ENCODE measurements around the gene CDK5RAP3. TPM values are rescaled to one million over a fixed set of nuclear protein-coding genes. Genes with fewer than 3 reads are reported as not detected.

CDK5RAP3 gene
- total and polyA plus RNA-seq, 2 of the 13 experiments (the other 11 are each of a cell fraction or from before 2014, with no cell fraction given), result 128 to 154 TPM

DNA sequence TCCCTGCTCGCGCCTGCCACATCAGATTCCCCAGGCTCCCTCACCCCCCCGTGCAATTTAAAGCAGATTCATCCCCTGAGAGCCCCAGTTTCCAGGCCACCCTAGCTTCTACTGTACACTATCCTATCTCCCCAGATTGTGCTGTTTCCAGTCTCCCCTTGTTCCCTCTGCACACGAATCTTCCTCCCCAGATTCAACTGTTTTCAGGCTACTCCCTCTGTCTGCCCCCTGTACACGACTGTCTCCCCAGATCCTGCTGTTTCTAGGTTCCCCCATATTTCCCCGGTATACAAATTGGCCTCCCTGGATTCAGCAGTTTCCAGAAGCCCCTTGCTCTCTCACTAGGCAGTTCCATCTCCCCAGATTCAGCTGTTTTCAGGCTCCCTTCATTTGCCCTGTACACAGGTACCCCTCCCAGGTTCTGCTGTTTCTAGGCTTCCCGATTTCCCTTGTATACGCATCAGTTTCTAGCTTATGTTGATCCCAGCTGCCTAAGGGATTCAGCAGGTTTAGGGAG, 43.7 kb downstream of the CDK5RAP3 start:
- no peak overlapping the region for H3K27ac ChIP-seq (ENCODE audit: extremely low read length, insufficient read depth, low read length)
- peaks cover 10 to 46% of the 10 kb centered on the region in 2 experiments; a peak in 4 of 5 replicates for H3K27me3 ChIP-seq (ENCODE audit: control insufficient read depth in 1 of 2, insufficient read depth in 2 of 2, low read length in 2 of 2)
- ChIA-PET CTCF (ENCODE audit: low intra/inter-chr PET ratio, low total read pairs) (no interaction called here), POLR2A (no interaction called here)
- no TSS peak for BruUV-seq (replicated peaks)
- no peaks in the 10 kb centered on the region for H3K79me2 ChIP-seq (ENCODE audit: insufficient read depth, low read length)
- H3K9ac ChIP-seq (ENCODE audit: insufficient read depth, low read depth, low read length), result no peak overlapping the region
- TF ChIP-seq FOXO1 (CRISPR knock-in tag; IDR thresholded peaks at IDR 0.05) (no peak), RFXANK (CRISPR knock-in tag; IDR thresholded peaks at IDR 0.05) (no peak)
- in situ Hi-C loops (cut with HindIII; ENCODE audit: extremely low pct_ligation_motif_present, low pct_unique_long_range_greater_than_20kb), result loop anchor here (5.0 kb wide), 2 partner anchors 37 to 172 kb away; partner anchors contain the start of gene SCRN2
- ATAC-seq (no peak), DNase-seq (ENCODE audit: low spot score) (no peak), FAIRE-seq (no peak)
- H3K9me3 ChIP-seq (ENCODE audit: low read length), result no peaks in the 10 kb centered on the region
- H4K20me1 ChIP-seq (ENCODE audit: insufficient read depth, low read length), result no peaks in the 10 kb centered on the region; the same call in 1 of the 2 replicates
- WGBS (ENCODE audit: low lambda C conversion rate), result 2% methylated on average over 8 of the region's 8 CpGs
- intact Hi-C loops (cut with micrococcal nuclease; ENCODE audit: unreplicated experiment), result no loop called here
- H3K4me1 ChIP-seq (ENCODE audit: insufficient read depth, low read length), result peaks cover 12% of the 10 kb centered on the region
- H3K36me3 ChIP-seq (replicated peaks in 1 of 2; ENCODE audit: control insufficient read depth in 1 of 2, insufficient read depth in 2 of 2, low read length in 2 of 2), result no peaks in the 10 kb centered on the region
- H3K4me3 ChIP-seq (replicated peaks in 1 of 3; ENCODE audit: insufficient read depth in 1 of 3, low read depth in 2 of 3, low read length in 3 of 3), result no peak overlapping the region
- peak overlapping the region; percentile 47 for H2AFZ ChIP-seq (ENCODE audit: low read length)
- H3K4me2 ChIP-seq (ENCODE audit: low read depth, low read length), result no peak overlapping the region

DNA sequence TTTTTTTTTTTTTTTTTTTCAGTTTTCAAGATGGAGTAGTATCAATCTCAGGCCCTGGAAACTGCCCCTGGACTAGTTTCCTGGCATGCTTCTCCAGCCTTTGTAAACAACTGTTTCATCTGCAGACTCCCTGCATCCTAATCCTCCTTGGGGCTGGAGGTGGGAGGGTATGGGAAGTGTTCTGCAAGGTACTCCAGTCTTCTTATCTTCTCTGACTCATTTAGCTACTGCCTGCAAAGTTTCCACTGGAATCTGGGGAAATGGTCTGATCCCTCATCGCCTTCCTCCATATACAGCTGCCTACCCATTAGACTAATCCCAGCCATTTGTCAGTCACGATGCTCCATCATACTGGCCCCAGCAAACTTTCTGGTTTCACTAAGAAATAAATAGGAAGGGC, 45.2 kb downstream of the CDK5RAP3 start:
- peaks cover 11% of the 10 kb centered on the region for H3K4me1 ChIP-seq (ENCODE audit: insufficient read depth, low read length)
- H3K27me3 ChIP-seq (ENCODE audit: control insufficient read depth in 1 of 2, insufficient read depth in 2 of 2, low read length in 2 of 2), result peaks cover 10 to 49% of the 10 kb centered on the region in 2 experiments; a peak in 4 of 5 replicates
- H2AFZ ChIP-seq (ENCODE audit: low read length), result no peak overlapping the region
- POLR2A ChIA-PET, result no interaction called here
- CTCF ChIA-PET (ENCODE audit: low intra/inter-chr PET ratio, low total read pairs), result no interaction called here
- no peak overlapping the region for H3K27ac ChIP-seq (ENCODE audit: extremely low read length, insufficient read depth, low read length)
- H3K4me2 ChIP-seq (ENCODE audit: low read depth, low read length), result no peak overlapping the region
- no peaks in the 10 kb centered on the region for H3K79me2 ChIP-seq (ENCODE audit: insufficient read depth, low read length)
- ATAC-seq (no peak), FAIRE-seq (no peak), DNase-seq (ENCODE audit: low spot score) (no peak)
- H3K4me3 ChIP-seq (replicated peaks in 1 of 3; ENCODE audit: insufficient read depth in 1 of 3, low read depth in 2 of 3, low read length in 3 of 3), result no peak overlapping the region
- no TSS peak for BruUV-seq (replicated peaks)
- H3K9me3 ChIP-seq (ENCODE audit: low read length), result no peaks in the 10 kb centered on the region
- H4K20me1 ChIP-seq (ENCODE audit: insufficient read depth, low read length), result no peaks in the 10 kb centered on the region; the same call in 1 of the 2 replicates
- TF ChIP-seq IRF2 (CRISPR knock-in tag; IDR thresholded peaks at IDR 0.05), result no peak
- TF ChIP-seq LCORL (IDR thresholded peaks at IDR 0.05), result no peak
- no peak for TF ChIP-seq LCORL (CRISPR knock-in tag; IDR thresholded peaks at IDR 0.05)
- no peak for TF ChIP-seq NFYC (CRISPR knock-in tag; IDR thresholded peaks at IDR 0.05)
- no peak for TF ChIP-seq RFX3 (CRISPR knock-in tag; IDR thresholded peaks at IDR 0.05)
- TF ChIP-seq RARG (CRISPR knock-in tag; IDR thresholded peaks at IDR 0.05; ENCODE audit: low read depth), result no peak
- no peak for TF ChIP-seq NR3C1 (CRISPR knock-in tag; IDR thresholded peaks at IDR 0.05)
- TF ChIP-seq EED (CRISPR knock-in tag; IDR thresholded peaks at IDR 0.05), result no peak
- TF ChIP-seq, protein P1, sequence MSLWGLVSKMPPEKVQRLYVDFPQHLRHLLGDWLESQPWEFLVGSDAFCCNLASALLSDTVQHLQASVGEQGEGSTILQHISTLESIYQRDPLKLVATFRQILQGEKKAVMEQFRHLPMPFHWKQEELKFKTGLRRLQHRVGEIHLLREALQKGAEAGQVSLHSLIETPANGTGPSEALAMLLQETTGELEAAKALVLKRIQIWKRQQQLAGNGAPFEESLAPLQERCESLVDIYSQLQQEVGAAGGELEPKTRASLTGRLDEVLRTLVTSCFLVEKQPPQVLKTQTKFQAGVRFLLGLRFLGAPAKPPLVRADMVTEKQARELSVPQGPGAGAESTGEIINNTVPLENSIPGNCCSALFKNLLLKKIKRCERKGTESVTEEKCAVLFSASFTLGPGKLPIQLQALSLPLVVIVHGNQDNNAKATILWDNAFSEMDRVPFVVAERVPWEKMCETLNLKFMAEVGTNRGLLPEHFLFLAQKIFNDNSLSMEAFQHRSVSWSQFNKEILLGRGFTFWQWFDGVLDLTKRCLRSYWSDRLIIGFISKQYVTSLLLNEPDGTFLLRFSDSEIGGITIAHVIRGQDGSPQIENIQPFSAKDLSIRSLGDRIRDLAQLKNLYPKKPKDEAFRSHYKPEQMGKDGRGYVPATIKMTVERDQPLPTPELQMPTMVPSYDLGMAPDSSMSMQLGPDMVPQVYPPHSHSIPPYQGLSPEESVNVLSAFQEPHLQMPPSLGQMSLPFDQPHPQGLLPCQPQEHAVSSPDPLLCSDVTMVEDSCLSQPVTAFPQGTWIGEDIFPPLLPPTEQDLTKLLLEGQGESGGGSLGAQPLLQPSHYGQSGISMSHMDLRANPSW (CRISPR knock-in tag; IDR thresholded peaks at IDR 0.05; ENCODE audit: borderline replicate concordance), result no peak
- no peak for TF ChIP-seq NCOR1 (IDR thresholded peaks at IDR 0.05; ENCODE audit: borderline replicate concordance, low read length)
- TF ChIP-seq ZSCAN12 (CRISPR knock-in tag; IDR thresholded peaks at IDR 0.05), result no peak
- no peak for TF ChIP-seq NFE2L2 (IDR thresholded peaks at IDR 0.05; ENCODE audit: low read length)
- no peak for TF ChIP-seq FOXA3 (CRISPR knock-in tag; IDR thresholded peaks at IDR 0.05)
- no peak for TF ChIP-seq PRPF4 (IDR thresholded peaks at IDR 0.05; ENCODE audit: low read depth, low read length, poor library complexity, severe bottlenecking)
- no peaks in the 10 kb centered on the region for H3K36me3 ChIP-seq (replicated peaks in 1 of 2; ENCODE audit: control insufficient read depth in 1 of 2, insufficient read depth in 2 of 2, low read length in 2 of 2)
- intact Hi-C loops (cut with micrococcal nuclease; ENCODE audit: unreplicated experiment), result no loop called here
- H3K9ac ChIP-seq (ENCODE audit: insufficient read depth, low read depth, low read length), result no peak overlapping the region
- WGBS (ENCODE audit: low lambda C conversion rate), result 33% methylated on average over 2 of the region's 2 CpGs
- in situ Hi-C loops (cut with HindIII; ENCODE audit: extremely low pct_ligation_motif_present, low pct_unique_long_range_greater_than_20kb), result loop anchor here (5.0 kb wide), 2 partner anchors 39 to 174 kb away; partner anchors contain the start of gene SCRN2
